Muscle of leg (tissue), 11 donors: ENCODE data around the gene ARHGAP27. TPM values are rescaled to one million over a fixed set of nuclear protein-coding genes. Genes with fewer than 3 reads are reported as not detected.

Experiments used
- DNase-seq: peaks from one replicate; pipeline ENCODE4 v3.0.0; 2013
- H3K27ac ChIP-seq: one replicate; pipeline ENCODE4 v1.5.1; 2013; ENCODE audit warnings: mild to moderate bottlenecking, low read length, control low read depth
- H3K27me3 ChIP-seq: one replicate; pipeline ENCODE4 v1.6.1; 2013; ENCODE audit warnings: low read length; ENCODE audit not compliant: control insufficient read depth, insufficient read depth
- H3K36me3 ChIP-seq: one replicate; pipeline ENCODE4 v1.6.1; 2013; ENCODE audit warnings: low read length; ENCODE audit not compliant: control insufficient read depth, insufficient read depth
- H3K4me1 ChIP-seq: one replicate; pipeline ENCODE4 v1.6.1; 2013; ENCODE audit warnings: low read length; ENCODE audit not compliant: control insufficient read depth, insufficient read depth
- H3K4me3 ChIP-seq: one replicate; pipeline ENCODE4 v1.5.1; 2013; ENCODE audit warnings: low read length, control low read depth
- H3K9me3 ChIP-seq: replicated peaks from 2 replicates; pipeline ENCODE4 v1.6.1; 2013; ENCODE audit warnings: low read depth, low read length; ENCODE audit not compliant: control insufficient read depth
- WGBS: methylation state at CpG from one replicate; pipeline ENCODE4 v1.1.5; 2013; ENCODE audit warnings: missing lambda C conversion rate; ENCODE audit not compliant: insufficient coverage; 5-methylcytosine and 5-hydroxymethylcytosine counted together
- polyA plus RNA-seq, 8 donors: library from polyadenylated mRNA; unstranded; fragments of 120-200 nt; gene quantifications; one replicate each; pipeline versions ENCODE4 v1.2.1 to v1.2.3, GENCODE V29; 2013; ENCODE audit warnings: inconsistent platforms in 1 of 8, low replicate concordance in 1 of 8; ENCODE audit not compliant: insufficient read length in 8 of 8, insufficient read depth in 1 of 8
- total RNA-seq: library from RNA; stranded (reverse); fragments of 120-200 nt; gene quantifications from one replicate; pipeline ENCODE4 v1.2.4, GENCODE V29; 2013

The ARHGAP27 gene
- total and polyA plus RNA-seq, 9 donors, result 7.1 to 19.0 (median 9.8) TPM

DNA sequence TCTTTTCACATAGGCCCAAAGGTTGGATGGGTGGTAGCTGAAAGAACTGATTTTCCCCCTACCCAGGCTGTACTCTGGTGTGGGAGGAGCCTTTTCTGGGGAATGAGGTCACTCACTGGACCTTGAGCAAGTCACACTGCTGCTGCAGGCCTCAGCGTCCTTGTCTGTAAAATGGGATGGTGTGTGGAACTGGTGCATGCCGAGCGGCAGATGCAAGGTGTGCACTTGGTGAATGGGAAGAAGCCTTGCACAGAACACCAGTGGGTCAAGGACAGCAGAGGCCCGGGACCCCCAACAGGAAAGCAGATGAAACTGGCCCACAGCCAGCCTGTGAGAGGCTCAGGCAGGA, 38.1 kb downstream of the ARHGAP27 start:
- Histone ChIP-seq H3K4me3 (no peak overlapping the region), H3K27me3 (peaks cover 12% of the 10 kb centered on the region), H3K36me3 (peaks cover 2% of the 10 kb centered on the region), H3K4me1 (peaks cover 30% of the 10 kb centered on the region), H3K27ac (peak overlapping the region; percentile 31), H3K9me3 (no peaks in the 10 kb centered on the region)
- 76% methylated on average over 4 of the region's 4 CpGs for WGBS
- no peak for DNase-seq

DNA sequence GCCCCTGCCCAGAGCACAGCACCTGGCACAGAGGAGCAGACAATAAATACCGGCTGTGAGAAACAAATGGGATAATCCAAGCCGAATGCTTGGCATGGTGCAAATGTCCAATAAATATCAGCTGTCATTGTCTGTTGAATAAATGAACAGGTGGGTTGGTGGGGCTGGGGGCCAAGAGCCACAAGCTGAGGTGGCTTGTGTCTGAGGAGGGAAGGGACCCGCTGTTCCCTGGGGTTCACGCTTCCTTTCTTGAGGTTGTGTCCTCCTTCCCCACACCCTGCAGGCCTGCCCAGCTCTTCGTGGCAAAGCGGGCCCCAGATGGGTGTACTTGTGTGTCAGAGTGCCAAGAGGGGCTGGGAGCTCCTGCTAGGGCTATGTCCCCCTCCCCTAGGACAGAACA, 38.6 kb downstream of the ARHGAP27 start:
- peaks cover 2% of the 10 kb centered on the region for H3K36me3 ChIP-seq
- H3K4me1 ChIP-seq, result peaks cover 34% of the 10 kb centered on the region
- H3K27me3 ChIP-seq, result peaks cover 16% of the 10 kb centered on the region
- no peak overlapping the region for H3K4me3 ChIP-seq
- WGBS, result 94% methylated on average over 2 of the region's 6 CpGs
- H3K27ac ChIP-seq, result peak overlapping the region; percentile 54
- H3K9me3 ChIP-seq, result no peaks in the 10 kb centered on the region
- peak; percentile 66 for DNase-seq

DNA sequence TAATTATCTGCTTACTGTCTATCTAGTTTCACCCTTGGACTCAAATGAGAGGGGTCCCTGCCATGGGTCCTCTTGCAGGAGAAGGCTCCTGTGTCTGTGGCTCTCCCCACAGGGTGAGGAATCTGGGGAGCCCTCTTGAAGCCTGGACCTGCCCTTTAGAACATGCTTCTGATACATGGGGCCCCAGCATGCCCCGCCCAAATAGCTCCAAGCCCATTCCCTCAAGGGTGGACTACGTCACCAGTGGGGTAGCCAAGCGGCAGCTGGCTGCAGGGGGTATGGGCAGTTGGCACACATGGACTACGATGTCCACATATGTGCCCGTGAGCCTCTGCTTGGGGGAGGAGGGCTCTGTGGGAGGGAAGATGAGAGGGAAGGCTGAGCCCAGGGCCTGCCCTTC, 39.3 kb downstream of the ARHGAP27 start:
- Histone ChIP-seq H3K4me3 (no peak overlapping the region), H3K27me3 (peaks cover 20% of the 10 kb centered on the region), H3K36me3 (peaks cover 2% of the 10 kb centered on the region), H3K9me3 (no peaks in the 10 kb centered on the region), H3K4me1 (peaks cover 35% of the 10 kb centered on the region), H3K27ac (peak overlapping the region; percentile 51)
- WGBS, result 72% methylated on average over 4 of the region's 5 CpGs
- no peak for DNase-seq

DNA sequence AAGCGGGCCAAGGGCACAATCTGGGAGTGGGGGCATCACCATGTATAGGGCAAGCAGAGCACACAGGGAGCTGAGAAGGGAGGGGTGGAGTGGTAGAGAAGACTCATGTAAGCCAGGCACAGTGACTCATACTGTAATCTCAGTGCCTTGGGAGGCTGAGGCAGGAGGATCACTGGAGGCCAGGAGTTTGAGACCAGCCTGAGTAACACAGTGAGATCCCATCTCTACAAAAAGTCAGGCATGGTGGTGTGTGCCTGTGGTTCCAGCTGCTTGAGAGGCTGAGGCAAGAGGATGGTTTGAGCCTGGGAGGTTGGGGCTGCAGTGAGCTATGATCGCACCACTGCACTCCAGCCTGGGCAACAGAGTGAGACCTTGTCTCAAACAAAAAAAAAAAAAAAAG, 40.8 kb downstream of the ARHGAP27 start:
- no peak overlapping the region for H3K27ac ChIP-seq
- H3K27me3 ChIP-seq, result peaks cover 28% of the 10 kb centered on the region
- 100% methylated on average over 2 of the region's 2 CpGs for WGBS
- H3K4me1 ChIP-seq, result peaks cover 35% of the 10 kb centered on the region
- DNase-seq, result no peak
- H3K4me3 ChIP-seq, result no peak overlapping the region
- no peaks in the 10 kb centered on the region for H3K9me3 ChIP-seq
- H3K36me3 ChIP-seq, result peaks cover 2% of the 10 kb centered on the region

DNA sequence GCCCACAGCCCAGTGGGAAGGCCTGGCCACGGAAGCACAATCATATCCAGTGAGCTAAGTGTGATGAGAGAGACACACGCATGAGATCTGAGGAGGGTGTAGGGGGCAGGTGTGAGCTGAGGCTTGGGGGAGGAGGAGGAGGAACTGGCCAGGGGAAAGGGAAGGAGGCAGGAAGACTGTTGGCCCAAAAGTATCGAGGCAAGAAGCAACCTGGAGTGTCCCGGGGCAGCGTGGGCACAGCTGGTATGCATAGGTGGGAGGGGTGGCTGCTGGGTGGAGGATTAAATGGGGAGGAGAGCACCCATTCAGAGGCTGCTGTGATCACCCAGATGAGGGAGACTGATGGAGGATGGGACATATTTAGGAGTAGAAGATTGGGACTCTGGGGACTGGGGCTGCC, 41.4 kb downstream of the ARHGAP27 start:
- Histone ChIP-seq H3K36me3 (peaks cover 2% of the 10 kb centered on the region), H3K27ac (no peak overlapping the region), H3K9me3 (no peaks in the 10 kb centered on the region), H3K4me1 (peaks cover 35% of the 10 kb centered on the region), H3K4me3 (no peak overlapping the region), H3K27me3 (peaks cover 26% of the 10 kb centered on the region)
- 42% methylated on average over 5 of the region's 5 CpGs for WGBS
- no peak for DNase-seq

DNA sequence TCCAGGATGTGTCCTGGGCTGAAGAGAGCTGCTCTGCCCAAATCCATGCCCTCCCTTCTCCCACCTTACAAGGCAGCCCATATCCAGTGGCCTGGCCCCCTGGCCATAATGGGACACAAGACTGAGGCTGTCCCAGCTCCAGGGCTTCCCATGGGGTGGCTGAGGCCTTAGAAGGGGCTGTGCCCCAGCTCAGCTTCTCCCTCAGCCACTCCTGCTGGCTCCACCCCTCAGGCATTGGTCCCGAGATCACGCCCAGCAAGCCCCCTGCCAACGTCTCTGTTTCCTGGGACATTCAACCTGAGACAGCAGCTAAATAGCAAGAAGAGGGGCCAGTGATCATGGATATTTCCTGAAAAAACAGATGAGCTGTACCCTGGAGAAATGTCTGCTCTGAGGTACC, 43.3 kb downstream of the ARHGAP27 start:
- Histone ChIP-seq H3K36me3 (no peaks in the 10 kb centered on the region), H3K27me3 (peaks cover 26% of the 10 kb centered on the region), H3K9me3 (no peaks in the 10 kb centered on the region), H3K4me3 (no peak overlapping the region), H3K4me1 (peaks cover 33% of the 10 kb centered on the region), H3K27ac (no peak overlapping the region)
- DNase-seq, result no peak
- 27% methylated on average over 3 of the region's 3 CpGs for WGBS

DNA sequence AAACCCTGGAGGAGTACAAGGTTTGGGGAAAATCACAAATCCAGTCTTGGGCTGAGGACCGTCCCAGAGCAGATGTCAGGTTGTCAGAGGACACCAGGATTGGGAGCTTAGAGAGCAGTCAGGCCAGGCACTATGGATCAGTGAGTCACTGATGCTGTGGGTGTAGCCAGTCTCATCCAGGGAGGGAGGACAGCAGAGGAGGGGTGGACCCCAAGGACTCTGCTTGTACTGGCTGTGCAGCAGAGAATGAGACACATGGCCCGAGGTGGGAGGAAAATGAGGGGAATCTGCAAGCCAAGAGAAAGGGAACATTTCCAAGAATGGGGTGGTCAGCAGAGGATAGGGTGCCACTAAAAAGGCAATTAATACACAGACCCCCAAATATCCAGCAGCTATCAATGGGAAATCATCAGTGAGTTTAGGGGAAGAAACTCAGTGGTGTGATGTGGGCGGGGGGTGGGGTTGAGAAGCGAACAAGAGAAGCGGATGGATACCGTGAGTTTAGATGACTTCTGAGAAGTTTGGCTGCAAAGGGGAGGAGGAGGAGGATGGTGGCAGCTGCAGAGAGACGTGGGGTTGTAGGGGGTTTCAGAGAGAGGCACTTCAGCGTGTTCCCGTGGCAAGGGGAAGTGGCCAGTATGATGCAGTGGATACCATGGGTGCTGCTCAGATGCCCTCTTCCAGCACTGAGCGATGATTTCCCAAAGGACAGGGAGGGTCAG, 43.9 kb downstream of the ARHGAP27 start:
- no peak overlapping the region for H3K4me3 ChIP-seq
- DNase-seq, result no peak
- no peaks in the 10 kb centered on the region for H3K36me3 ChIP-seq
- peaks cover 26% of the 10 kb centered on the region for H3K27me3 ChIP-seq
- no peak overlapping the region for H3K27ac ChIP-seq
- WGBS, result 37% methylated on average over 8 of the region's 10 CpGs
- peaks cover 33% of the 10 kb centered on the region for H3K4me1 ChIP-seq
- H3K9me3 ChIP-seq, result no peaks in the 10 kb centered on the region

DNA sequence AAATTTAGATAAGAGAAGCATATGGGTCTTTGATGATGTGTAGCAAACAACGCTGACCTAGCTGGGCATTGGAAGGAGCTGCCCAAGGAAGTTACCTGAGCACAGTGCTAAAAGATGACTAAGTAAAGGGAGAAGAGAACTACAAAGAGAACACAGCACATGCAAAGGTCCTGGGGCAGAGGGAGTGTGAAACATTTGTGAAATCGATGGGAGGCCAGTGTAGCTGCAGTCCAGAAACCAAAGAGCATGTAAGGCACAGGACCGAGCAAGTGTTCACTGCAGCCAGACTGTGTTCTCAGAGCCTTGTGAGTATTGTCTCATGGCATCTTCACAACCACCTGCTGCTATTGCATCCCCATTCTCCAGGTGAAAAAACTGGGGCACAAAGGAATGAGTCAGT, 44.9 kb downstream of the ARHGAP27 start:
- Histone ChIP-seq H3K27ac (no peak overlapping the region), H3K27me3 (peaks cover 26% of the 10 kb centered on the region), H3K36me3 (no peaks in the 10 kb centered on the region), H3K4me3 (no peak overlapping the region), H3K4me1 (peaks cover 23% of the 10 kb centered on the region), H3K9me3 (no peaks in the 10 kb centered on the region)
- DNase-seq, result no peak
- 84% methylated on average over 3 of the region's 3 CpGs for WGBS

DNA sequence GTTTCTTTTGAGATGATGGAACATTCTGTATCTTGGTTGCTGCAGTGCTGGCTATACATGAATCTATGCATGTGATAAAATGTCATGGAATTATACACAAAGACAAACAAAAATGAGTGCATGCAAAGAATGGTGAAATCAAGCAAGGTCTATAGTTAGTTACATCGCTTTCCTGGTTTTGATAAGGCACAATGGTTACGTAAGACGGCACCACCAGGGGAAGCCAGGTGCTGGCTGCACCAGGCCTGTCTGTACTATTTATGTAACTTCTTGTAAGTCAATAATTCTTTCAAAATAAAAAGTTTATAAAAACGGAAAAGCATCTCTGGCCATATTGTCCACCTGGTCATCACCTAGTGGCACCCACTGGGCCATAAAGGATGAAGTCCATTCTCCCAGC, 46.5 kb downstream of the ARHGAP27 start:
- Histone ChIP-seq H3K9me3 (no peaks in the 10 kb centered on the region), H3K36me3 (no peaks in the 10 kb centered on the region), H3K4me3 (no peak overlapping the region), H3K27me3 (peaks cover 24% of the 10 kb centered on the region), H3K27ac (no peak overlapping the region), H3K4me1 (peaks cover 22% of the 10 kb centered on the region)
- no CpG with 5 or more reads among the region's 4 CpGs for WGBS
- DNase-seq, result no peak

DNA sequence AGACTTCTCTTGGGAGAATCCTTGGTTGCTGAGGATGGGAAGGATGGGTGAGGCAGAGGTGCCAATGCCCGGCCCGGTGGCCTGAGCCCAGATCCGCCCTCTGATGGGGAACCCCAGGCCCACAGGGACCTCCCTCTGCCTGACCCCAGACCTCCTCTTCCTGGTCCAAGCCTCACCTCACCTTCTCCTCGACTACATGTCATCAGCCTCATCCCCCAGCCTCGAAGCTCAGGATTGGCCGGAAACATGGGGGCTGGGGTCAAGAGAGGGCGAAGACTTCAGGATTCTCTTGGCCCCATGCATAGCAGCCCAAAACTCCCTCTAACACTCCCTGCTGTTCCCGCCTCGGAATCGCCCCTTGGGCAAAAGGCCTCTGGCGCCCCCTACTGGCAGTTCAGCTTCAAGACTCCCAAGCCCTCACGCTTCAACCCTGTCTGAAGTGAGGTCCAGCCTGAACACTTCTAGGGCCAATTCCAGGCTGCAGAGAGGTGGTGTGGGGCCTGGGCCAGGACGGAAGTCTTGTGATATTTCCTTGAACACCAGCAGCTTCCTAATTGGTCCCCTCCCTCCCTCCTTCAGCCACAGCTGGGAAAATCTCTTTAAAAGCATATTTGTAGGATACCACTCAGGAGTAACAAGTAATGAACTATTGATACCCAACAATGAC, 47.2 kb downstream of the ARHGAP27 start:
- Histone ChIP-seq H3K27ac (no peak overlapping the region), H3K36me3 (no peaks in the 10 kb centered on the region), H3K27me3 (peaks cover 24% of the 10 kb centered on the region), H3K4me1 (peaks cover 24% of the 10 kb centered on the region), H3K4me3 (no peak overlapping the region), H3K9me3 (no peaks in the 10 kb centered on the region)
- 0% methylated on average over 5 of the region's 13 CpGs for WGBS
- DNase-seq, result peak; percentile 86
